ENCODE results near the gene CCDC43. TPM values are rescaled to one million over a fixed set of nuclear protein-coding genes. Genes with fewer than 3 reads are reported as not detected.
A peak's percentile ranks its signal among the peaks of the same experiment; 100 is the strongest.

CCDC43 gene
- total RNA-seq = 1 to 10 TPM; 7.7 to 8.6 TPM
- 1 to 10 TPM; 4.5 to 5.7 TPM for polyA plus RNA-seq

- H3K27me3 ChIP-seq (ENCODE audit: control insufficient read depth in 4 of 4, insufficient read depth in 4 of 4, low read length in 3 of 4) = no peaks in the 10 kb centered on the region
- TF ChIP-seq TAF1 (conservative IDR thresholded peaks at IDR 0.05) = peak; percentile 66
- no peak for TF ChIP-seq FOXA2 (IDR thresholded peaks at IDR 0.05)
- no peak for TF ChIP-seq ATF3 (IDR thresholded peaks at IDR 0.05)
- no peak for TF ChIP-seq MAX (IDR thresholded peaks at IDR 0.05)
- TF ChIP-seq RXRA (IDR thresholded peaks at IDR 0.05) = peak; percentile 28 to 40
- TF ChIP-seq RAD21 (IDR thresholded peaks at IDR 0.05) = no peak
- TF ChIP-seq HNF4G (IDR thresholded peaks at IDR 0.05) = no peak
- TF ChIP-seq YY1 (IDR thresholded peaks at IDR 0.05) = peak; percentile 99
- peak; percentile 9 for TF ChIP-seq SP1 (IDR thresholded peaks at IDR 0.05)
- TF ChIP-seq JUND (IDR thresholded peaks at IDR 0.05) = no peak
- TF ChIP-seq FOXA1 (IDR thresholded peaks at IDR 0.05) = no peak
- peak; percentile 46 for TF ChIP-seq NR2F2 (IDR thresholded peaks at IDR 0.05)
- TF ChIP-seq GABPA (IDR thresholded peaks at IDR 0.05 in 1 of 2, conservative IDR thresholded peaks at IDR 0.05 in 1 of 2) = peak in 1 of 2 donors; percentile 66
- peak in 1 of 2 donors; percentile 64 for TF ChIP-seq HNF4A (conservative IDR thresholded peaks at IDR 0.05)
- TF ChIP-seq CTCF (IDR thresholded peaks at IDR 0.05; ENCODE audit: low read depth, low read length, missing input control) = no peak
- no peak for TF ChIP-seq ZBTB33 (IDR thresholded peaks at IDR 0.05)
- no peak for TF ChIP-seq EGR1 (IDR thresholded peaks at IDR 0.05; ENCODE audit: low read depth in 2 of 2)
- peak; percentile 50 for TF ChIP-seq REST (IDR thresholded peaks at IDR 0.05)
- no peaks in the 10 kb centered on the region for H3K9me3 ChIP-seq (ENCODE audit: control insufficient read depth in 4 of 4, low read length in 3 of 4)
- H3K4me3 ChIP-seq (ENCODE audit: low read depth in 1 of 3, low read length in 3 of 3) = peak within 1 kb of the TSS; percentile 92 to 96 (median 95)
- DNase-seq (ENCODE audit: low spot score) = peak; percentile 88
- H3K27ac ChIP-seq (ENCODE audit: low read depth in 1 of 2, low read length in 2 of 2) = peak within 1 kb of the TSS; percentile 60 to 76
- no peaks in the 10 kb centered on the region for H3K36me3 ChIP-seq (ENCODE audit: control insufficient read depth in 4 of 4, insufficient read depth in 3 of 4, low read depth in 1 of 4, low read length in 3 of 4)
- H3K4me1 ChIP-seq (ENCODE audit: control insufficient read depth in 4 of 4, insufficient read depth in 4 of 4, low read length in 3 of 4) = peaks cover 3 to 25% (median 20%) of the 10 kb centered on the region in 4 donors
- peak within 1 kb of the TSS; percentile 66 to 84 for H3K9ac ChIP-seq (ENCODE audit: low read depth in 1 of 2, low read length in 2 of 2)
- WGBS = under 1% methylated on average over 51 of the region's 51 CpGs
These were observed at the start of gene CCDC43 for GRCh38 chr17:44689477-44690217. Gene CCDC43, minus strand, starts transcription at chr17:44689776. Its CDS starts 23 bp downstream, at chr17:44689753.
